K562 treated with DMSO at 1 percent for 12 hours (cell line): Measurements from ENCODE around the gene TET3. TPM values are rescaled to one million over a fixed set of nuclear protein-coding genes. Genes with fewer than 3 reads are reported as not detected.

ENCODE experiments used
- total RNA-seq: library from RNA; unstranded; fragments of 300-600 nt; gene quantifications from 2 replicates; pipeline ENCODE4 v1.2.3, GENCODE V29; 2022; ENCODE audit not compliant: insufficient read depth

The TET3 gene
- 1.7 and 12.6 TPM in 2 replicates for total RNA-seq

GRCh38 chr2:73984203-73984921 is at the start of gene TET3:
Gene TET3 (plus strand): TSS chr2:73984910. CDS start chr2:73986404, 1,494 bp downstream.

Other genes with a start within 250 kb of the TET3 start
- 51.8 and 55.7 TPM in 2 replicates for gene TPRKB, start 247.6 kb upstream of the TET3 start, total RNA-seq
- 18.1 and 29.1 TPM in 2 replicates for gene DUSP11, start 204.8 kb upstream of the TET3 start, total RNA-seq
- gene C2orf78, start 200.7 kb upstream of the TET3 start, total RNA-seq = 0.43 and 0.65 TPM in 2 replicates
- gene STAMBP, start 155.9 kb upstream of the TET3 start, total RNA-seq = 27.5 and 52.7 TPM in 2 replicates
- gene ACTG2, start 91.9 kb upstream of the TET3 start, total RNA-seq = not detected in 2 replicates
- 103 and 131 TPM in 2 replicates for gene DGUOK, start 58.0 kb upstream of the TET3 start, total RNA-seq
- 89.1 and 101 TPM in 2 replicates for gene BOLA3, start 163.0 kb downstream of the TET3 start, total RNA-seq
- gene MOB1A, start 194.0 kb downstream of the TET3 start, total RNA-seq = 31.4 and 95.7 TPM in 2 replicates
- 184 and 295 TPM in 2 replicates for gene MTHFD2, start 213.7 kb downstream of the TET3 start, total RNA-seq